OCI-LY1 (cell line): ENCODE measurements around the gene PTPRD.

ENCODE experiments used
- H2AFZ ChIP-seq: fragments of 200-600 bp; sonication (generic), shearing (Covaris generic); 2 replicates; pipeline ENCODE4 v1.6.0; 2014; ENCODE audit warnings: antibody characterized with exemption, mild to moderate bottlenecking, low read length
- H3F3A ChIP-seq: fragments of 200-600 bp; sonication (generic), shearing (Covaris generic); 2 replicates; pipeline ENCODE4 v1.6.0; 2014; ENCODE audit warnings: mild to moderate bottlenecking, antibody characterized with exemption, low read length, moderate library complexity; ENCODE audit not compliant: insufficient read depth
- H3K27ac ChIP-seq: fragments of 200-600 bp; sonication (generic); 2 replicates; pipeline ENCODE4 v1.5.1; 2014; ENCODE audit warnings: low read length, mixed run types, mild to moderate bottlenecking, low read depth; ENCODE audit not compliant: poor library complexity, severe bottlenecking
- H3K27me3 ChIP-seq: fragments of 200-600 bp; sonication (generic); 2 replicates; pipeline ENCODE4 v1.6.0; 2014; ENCODE audit warnings: antibody characterized with exemption, mild to moderate bottlenecking, low read length, moderate library complexity; ENCODE audit not compliant: insufficient read depth
- H3K36me3 ChIP-seq: fragments of 200-600 bp; sonication (generic); 2 replicates; pipeline ENCODE4 v1.6.1; 2014; ENCODE audit warnings: mild to moderate bottlenecking, antibody characterized with exemption, low read length, moderate library complexity, mixed read lengths; ENCODE audit not compliant: insufficient read depth
- H3K4me1 ChIP-seq: fragments of 200-600 bp; sonication (generic); 2 replicates; pipeline ENCODE4 v1.5.1; 2014; ENCODE audit warnings: mild to moderate bottlenecking, low read length, moderate library complexity; ENCODE audit not compliant: insufficient read depth, severe bottlenecking
- H3K4me2 ChIP-seq: fragments of 200-600 bp; sonication (generic), shearing (Covaris generic); 2 replicates; pipeline ENCODE4 v1.6.1; 2014; ENCODE audit warnings: low read length
- H3K4me3 ChIP-seq: fragments of 200-600 bp; sonication (generic); 2 replicates; pipeline ENCODE4 v1.5.1; 2014; ENCODE audit warnings: low read length, low read depth, mild to moderate bottlenecking, mixed read lengths; ENCODE audit not compliant: poor library complexity, severe bottlenecking
- H3K79me2 ChIP-seq: fragments of 200-600 bp; shearing (Covaris generic); 2 replicates; pipeline ENCODE4 v1.6.1; 2016; ENCODE audit warnings: mixed run types, low read length, mixed read lengths; ENCODE audit not compliant: insufficient read depth
- H3K9ac ChIP-seq: fragments of 200-600 bp; sonication (generic), shearing (Covaris generic); 2 replicates; pipeline ENCODE4 v1.6.1; 2014; ENCODE audit warnings: mild to moderate bottlenecking, low read length, mixed read lengths
- H3K9me2 ChIP-seq: fragments of 200-600 bp; sonication (generic), shearing (Covaris generic); 2 replicates; pipeline ENCODE4 v1.6.1; 2014; ENCODE audit warnings: low read depth, mild to moderate bottlenecking, low read length, mixed read lengths
- H3K9me3 ChIP-seq: fragments of 200-600 bp; shearing (Covaris generic); 2 replicates; pipeline ENCODE4 v1.6.1; 2014; ENCODE audit warnings: low read length, mixed read lengths
- H4K20me1 ChIP-seq: fragments of 200-600 bp; sonication (generic), shearing (Covaris generic); 2 replicates; pipeline ENCODE4 v1.6.0; 2016; ENCODE audit warnings: mild to moderate bottlenecking, low read length; ENCODE audit not compliant: insufficient read depth
- CTCF ChIP-seq: fragments of 200-600 bp; sonication (generic), shearing (Covaris generic); IDR thresholded peaks from 2 replicates; pipeline ENCODE4 v1.5.1; 2017; ENCODE audit warnings: mild to moderate bottlenecking, antibody characterized with exemption, low read length, moderate library complexity, mixed read lengths
- EZH2 ChIP-seq: fragments of 200-600 bp; sonication (generic), shearing (Covaris generic); IDR thresholded peaks from 2 replicates; pipeline ENCODE4 v1.8.0; 2017; ENCODE audit warnings: borderline replicate concordance, mixed run types, mild to moderate bottlenecking, antibody characterized with exemption, low read length, moderate library complexity, mixed read lengths

Gene PTPRD

DNA sequence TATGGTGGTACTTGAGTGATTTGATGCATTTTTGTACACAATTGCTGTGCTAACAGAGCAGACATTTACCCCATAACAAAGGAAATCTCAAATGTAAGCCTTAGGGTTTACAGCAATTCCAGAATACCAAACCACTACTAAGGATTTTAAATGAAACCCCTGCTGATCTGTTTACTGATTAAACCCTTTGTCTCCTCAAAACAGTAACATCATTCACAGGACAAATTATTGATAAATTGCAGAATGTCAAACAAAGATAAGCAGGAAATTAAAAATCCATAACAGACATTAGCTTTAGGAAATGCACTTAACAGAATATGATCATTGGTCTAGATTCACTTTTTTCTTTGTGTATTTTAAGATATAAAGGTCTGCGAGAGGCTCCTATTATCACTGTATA is 1796.9 kb downstream of the PTPRD start:
- TF ChIP-seq EZH2 (no peak), CTCF (no peak)

DNA sequence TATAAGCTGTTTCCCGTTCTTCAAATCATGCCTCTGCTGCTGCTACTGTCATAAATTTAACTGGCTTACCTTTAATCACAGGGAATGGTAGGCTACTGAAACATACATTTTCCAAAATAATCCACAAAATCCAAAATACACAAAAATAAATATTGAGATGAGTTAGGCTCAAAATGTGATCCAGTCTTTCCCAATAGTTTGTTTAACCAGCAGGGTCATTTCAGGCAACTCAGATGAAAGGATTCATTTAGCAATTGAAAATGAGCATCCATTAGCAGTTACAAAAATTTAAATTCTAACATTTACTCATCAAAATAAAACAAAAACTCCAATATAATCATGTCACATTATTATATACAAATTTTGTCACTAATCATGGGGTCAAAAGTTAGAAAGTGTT is 1797.6 kb downstream of the PTPRD start:
- no peak overlapping the region for H3K27ac ChIP-seq

More for the DNA sequence above, 1796.9 kb downstream of the PTPRD start:
- H3K4me3 ChIP-seq = no peak overlapping the region
- no peaks in the 10 kb centered on the region for H3K27me3 ChIP-seq
- no peaks in the 10 kb centered on the region for H4K20me1 ChIP-seq
- H3F3A ChIP-seq = no peaks in the 10 kb centered on the region
- no peak overlapping the region for H3K4me2 ChIP-seq
- H2AFZ ChIP-seq = no peak overlapping the region
- no peaks in the 10 kb centered on the region for H3K79me2 ChIP-seq
- H3K9me2 ChIP-seq = no peaks in the 10 kb centered on the region
- H3K9ac ChIP-seq = no peak overlapping the region
- H3K9me3 ChIP-seq = no peaks in the 10 kb centered on the region
- no peaks in the 10 kb centered on the region for H3K4me1 ChIP-seq
- no peak overlapping the region for H3K27ac ChIP-seq
- no peaks in the 10 kb centered on the region for H3K36me3 ChIP-seq

GRCh38 chr9:8812888-8813287 is 1799.9 kb downstream of the PTPRD start:
- H3K27ac ChIP-seq = no peak overlapping the region
- no peak overlapping the region for H3K9ac ChIP-seq
- H3K36me3 ChIP-seq = no peaks in the 10 kb centered on the region
- H3K27me3 ChIP-seq = no peaks in the 10 kb centered on the region
- H3K9me2 ChIP-seq = no peaks in the 10 kb centered on the region
- H4K20me1 ChIP-seq = no peaks in the 10 kb centered on the region
- H3K4me3 ChIP-seq = no peak overlapping the region
- no peaks in the 10 kb centered on the region for H3K79me2 ChIP-seq
- H3K4me1 ChIP-seq = no peaks in the 10 kb centered on the region
- no peaks in the 10 kb centered on the region for H3K9me3 ChIP-seq
- TF ChIP-seq CTCF (no peak), EZH2 (no peak)
- H3K4me2 ChIP-seq = no peak overlapping the region
- no peak overlapping the region for H2AFZ ChIP-seq
- no peaks in the 10 kb centered on the region for H3F3A ChIP-seq

More for the DNA sequence above, 1797.6 kb downstream of the PTPRD start:
- Histone ChIP-seq H3K9ac (no peak overlapping the region), H3K27me3 (no peaks in the 10 kb centered on the region), H3K4me2 (no peak overlapping the region), H3K36me3 (no peaks in the 10 kb centered on the region), H3K9me3 (no peaks in the 10 kb centered on the region), H3K79me2 (no peaks in the 10 kb centered on the region), H3K9me2 (no peaks in the 10 kb centered on the region), H3F3A (no peaks in the 10 kb centered on the region), H2AFZ (no peak overlapping the region), H4K20me1 (no peaks in the 10 kb centered on the region), H3K4me1 (no peaks in the 10 kb centered on the region), H3K4me3 (no peak overlapping the region)
- TF ChIP-seq CTCF (no peak), EZH2 (no peak)
